ENCODE measurements around the gene CMKLR1.

CMKLR1 gene, protein sequence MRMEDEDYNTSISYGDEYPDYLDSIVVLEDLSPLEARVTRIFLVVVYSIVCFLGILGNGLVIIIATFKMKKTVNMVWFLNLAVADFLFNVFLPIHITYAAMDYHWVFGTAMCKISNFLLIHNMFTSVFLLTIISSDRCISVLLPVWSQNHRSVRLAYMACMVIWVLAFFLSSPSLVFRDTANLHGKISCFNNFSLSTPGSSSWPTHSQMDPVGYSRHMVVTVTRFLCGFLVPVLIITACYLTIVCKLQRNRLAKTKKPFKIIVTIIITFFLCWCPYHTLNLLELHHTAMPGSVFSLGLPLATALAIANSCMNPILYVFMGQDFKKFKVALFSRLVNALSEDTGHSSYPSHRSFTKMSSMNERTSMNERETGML

GRCh38 chr12:108338915-108339657 lies at the start of gene CMKLR1:
Gene CMKLR1, minus strand, starts transcription at chr12:108339311. Its CDS starts 45,720 bp downstream, at chr12:108293591.
- DNase-seq (ENCODE audit: low read depth in 2 of 2): peak in 1 of 2 donors; percentile 2

DNA sequence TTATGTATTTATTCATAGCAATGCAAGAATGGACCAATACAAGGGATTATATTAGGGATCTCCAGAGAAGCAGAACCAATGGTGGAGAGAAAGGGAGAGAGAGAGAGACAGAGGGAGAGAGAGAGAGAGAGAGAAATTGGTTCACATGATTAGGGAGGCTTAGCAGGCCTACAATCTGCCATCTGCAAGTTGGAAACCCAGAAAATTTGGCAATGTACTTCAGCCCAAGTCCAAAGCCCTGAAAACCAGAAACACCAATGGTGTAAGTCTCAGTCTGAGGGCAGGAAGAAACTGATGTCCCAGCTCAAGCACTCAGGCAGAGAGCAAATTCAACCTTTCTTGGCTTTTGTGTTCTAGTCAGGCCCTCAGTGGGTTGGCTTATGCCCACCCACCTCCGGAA lies 48.7 kb upstream of the CMKLR1 start:
- no peak for DNase-seq (ENCODE audit: low read depth in 2 of 2)

DNA sequence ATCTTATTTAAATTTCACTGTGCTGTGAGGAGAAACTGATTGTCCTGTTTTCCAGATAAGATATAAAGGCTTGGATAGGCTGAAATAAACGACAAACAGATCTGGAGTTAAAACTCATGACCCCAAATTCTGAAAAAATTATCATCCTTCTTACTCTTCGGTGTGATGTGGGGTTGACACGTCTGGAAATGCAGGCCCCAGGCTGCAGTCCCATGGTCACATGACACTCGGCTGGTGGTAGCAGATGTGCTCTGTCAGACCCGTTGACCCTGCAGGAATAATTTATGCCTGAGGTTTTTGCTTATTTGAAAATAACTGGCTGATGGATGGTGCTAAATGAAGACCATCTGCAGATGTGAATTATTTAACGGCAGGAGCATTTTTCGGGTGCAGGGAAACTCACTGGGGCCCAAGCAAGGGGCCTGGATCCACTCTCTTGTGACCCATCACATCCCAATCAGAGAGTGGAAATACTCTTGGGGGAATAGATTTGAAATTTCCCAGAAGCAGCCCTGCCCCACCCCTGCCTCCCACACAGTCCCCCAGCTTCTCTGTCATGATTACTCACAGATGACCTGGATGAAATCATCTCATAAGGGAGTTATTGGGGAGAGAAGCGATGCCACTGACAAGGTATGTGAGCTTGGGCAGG lies 47.7 kb upstream of the CMKLR1 start:
- DNase-seq (ENCODE audit: low read depth in 2 of 2): no peak

GRCh38 chr12:108382437-108382801 lies 43.3 kb upstream of the CMKLR1 start:
- no peak for DNase-seq (ENCODE audit: low read depth in 2 of 2)

GRCh38 chr12:108381787-108382436 lies 42.8 kb upstream of the CMKLR1 start:
- DNase-seq (ENCODE audit: low read depth in 2 of 2): no peak

DNA sequence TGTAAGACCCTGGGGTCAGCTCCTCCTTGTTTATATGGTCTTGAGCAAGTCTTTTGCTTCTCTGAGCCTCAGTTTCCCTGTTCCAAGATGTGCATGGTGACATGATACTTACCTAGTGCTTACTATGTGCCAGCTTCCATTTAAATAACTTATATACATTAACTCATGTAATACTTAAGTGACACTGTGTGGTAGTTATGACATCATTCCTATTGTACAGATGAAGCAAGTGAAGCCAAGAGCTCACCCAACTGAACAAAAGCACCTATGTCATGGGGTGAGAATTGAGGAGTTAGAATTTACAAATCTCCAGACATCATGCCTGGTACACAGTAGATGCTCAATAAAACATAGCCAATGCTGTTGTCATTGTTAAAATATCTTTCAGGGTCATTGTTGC lies 41.3 kb upstream of the CMKLR1 start:
- DNase-seq (ENCODE audit: low read depth in 2 of 2): no peak

DNA sequence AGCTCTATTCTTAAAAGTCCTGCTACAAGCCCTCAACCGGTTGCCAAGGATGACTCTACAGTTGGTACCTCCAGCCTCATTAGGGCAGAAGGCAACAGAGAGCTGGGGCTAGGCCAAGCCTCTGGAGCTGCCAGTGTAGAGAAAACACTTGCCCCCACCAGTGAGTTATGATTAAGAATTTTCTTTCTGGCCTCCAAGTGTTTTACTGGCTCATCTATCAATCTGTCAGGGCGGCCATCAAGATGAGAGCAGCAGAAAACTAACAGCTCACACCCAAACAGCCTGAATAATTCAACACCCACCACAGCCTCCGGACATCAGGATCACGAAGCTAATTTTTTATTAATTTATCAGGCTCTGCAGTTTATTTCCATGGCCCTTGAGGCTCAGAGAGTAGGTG lies 40.7 kb upstream of the CMKLR1 start:
- no peak for DNase-seq (ENCODE audit: low read depth in 2 of 2)

DNA sequence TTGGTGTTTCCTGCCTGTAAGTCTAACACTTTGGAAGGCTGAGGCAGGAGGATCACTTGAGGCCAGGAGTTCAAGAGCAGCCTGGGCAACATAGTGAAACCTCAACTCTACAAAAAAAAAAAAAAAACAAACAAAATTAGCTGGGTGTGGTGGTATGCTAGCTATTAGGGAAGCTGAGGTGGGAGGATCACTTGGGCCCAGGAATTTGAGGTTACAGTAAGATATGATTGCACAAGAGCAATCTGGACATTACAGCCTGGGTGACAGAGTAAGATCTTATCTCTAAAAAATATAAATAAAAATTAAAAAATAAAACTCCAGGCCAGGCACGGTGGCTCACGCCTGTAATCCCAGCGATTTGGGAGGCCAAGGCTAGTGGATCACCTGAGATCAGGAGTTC lies 39.8 kb upstream of the CMKLR1 start:
- no peak for DNase-seq (ENCODE audit: low read depth in 2 of 2)

DNA sequence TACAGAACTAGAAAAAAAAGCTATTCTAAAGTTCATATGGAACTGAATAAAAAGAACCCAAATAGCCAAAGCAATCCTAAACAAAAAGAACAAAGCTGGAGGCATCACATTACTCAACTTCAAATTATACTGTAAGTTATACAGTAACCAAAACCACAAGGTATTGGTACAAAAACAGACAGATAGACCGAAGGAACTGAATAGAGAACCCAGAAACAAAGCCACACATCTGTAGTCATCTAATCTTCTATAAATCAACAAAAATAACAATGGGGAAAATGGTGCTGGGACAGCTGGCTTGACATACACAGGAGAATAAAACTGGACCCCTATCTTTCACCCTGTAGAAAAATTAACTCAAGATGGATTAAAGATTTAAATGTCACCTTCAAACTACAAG lies 38.1 kb upstream of the CMKLR1 start:
- DNase-seq (ENCODE audit: low read depth in 2 of 2): no peak

DNA sequence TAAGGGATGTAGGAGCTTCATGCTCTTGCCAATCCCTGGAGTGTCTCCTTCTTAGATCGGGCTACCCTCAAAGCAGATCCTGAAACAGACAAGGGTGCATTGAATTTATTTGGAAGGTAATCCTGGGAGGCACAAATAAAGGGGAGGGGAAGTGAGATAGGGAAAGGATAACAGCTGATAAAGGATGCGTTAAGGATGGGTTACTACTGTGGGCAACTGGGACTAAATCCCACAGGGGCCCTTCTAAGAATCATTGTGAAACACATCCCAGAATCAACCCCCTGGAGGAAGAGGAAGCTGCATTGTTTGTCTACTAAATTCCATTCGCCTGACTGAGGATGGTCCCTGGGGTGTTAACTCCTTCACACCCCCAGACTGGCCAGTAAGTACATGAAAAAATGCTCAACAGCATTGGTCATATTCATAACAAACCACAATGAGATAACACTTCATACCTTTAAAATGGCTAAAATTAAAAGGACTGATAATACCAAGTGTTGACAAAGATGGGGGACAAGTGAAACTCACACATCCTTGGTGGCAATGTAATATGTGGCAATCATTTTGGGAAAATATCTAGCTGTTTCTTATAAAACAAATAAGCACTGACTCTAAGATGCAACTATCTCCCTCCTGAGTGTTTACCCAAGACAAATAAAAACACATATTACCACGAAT lies 37.0 kb upstream of the CMKLR1 start:
- no peak for DNase-seq (ENCODE audit: low read depth in 2 of 2)

DNA sequence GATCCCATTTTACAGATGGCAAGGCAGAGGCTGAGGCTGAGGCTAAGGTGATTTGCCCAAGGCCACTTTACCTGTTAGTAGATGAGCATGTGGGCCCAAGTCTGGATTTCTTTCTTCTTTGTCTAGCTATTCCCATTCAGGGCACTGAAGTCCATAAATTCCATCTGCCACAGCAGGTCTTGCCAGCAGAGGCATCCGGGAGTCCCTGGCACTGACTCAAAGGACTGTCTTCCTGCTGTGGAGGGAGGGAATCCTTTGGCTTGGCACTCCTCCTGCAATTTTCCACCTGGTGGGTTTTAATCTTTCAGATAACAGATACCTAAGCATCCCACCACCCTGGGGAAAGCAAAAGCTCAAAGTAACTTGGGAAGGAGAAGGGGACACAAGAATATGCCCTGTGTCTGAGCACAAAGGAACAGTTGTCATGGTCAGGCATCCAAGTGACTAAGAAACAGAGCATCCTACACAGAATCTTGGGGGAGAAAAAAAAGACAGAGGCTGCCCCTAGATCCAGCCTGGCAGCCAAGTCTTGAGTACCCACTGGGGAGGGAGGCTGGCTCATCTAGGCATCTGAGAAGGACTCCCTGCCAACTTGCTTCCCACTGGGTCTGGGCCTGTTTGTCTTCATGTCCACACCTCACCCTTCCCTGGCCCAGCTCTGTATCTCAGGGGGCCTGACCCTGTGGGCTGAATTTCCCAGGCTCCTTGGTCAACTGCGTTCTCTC lies 35.6 kb upstream of the CMKLR1 start:
- no peak for DNase-seq (ENCODE audit: low read depth in 2 of 2)

- no peak for DNase-seq (ENCODE audit: low read depth in 2 of 2)
These were observed 34.0 kb upstream of the CMKLR1 start for GRCh38 chr12:108373111-108373510.

DNA sequence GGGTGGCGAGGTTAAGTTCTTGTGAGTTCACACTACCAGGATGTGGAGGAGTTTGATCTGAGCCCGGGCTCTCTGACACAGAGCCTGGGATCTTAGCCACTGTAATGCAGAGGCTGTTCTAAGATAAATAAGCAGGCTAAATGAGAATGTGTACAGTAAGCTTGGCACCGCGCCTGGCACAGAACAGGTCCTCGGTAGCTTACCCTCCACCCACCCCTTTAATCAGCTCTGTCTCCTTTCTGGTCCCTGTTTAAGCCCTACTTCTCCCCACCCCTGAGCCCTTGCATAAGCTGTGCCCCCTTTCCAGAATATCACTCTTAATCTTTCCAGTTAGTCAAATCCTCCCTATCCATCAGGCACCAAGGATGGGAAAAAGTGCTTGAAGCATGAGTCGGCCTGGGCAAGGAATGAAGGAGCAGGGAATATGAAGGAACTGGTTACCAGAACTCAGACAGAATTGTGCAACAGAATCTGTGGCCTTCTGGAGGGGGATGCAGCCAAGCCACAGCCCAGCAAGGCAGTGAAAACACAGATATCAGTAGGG lies 32.8 kb upstream of the CMKLR1 start:
- DNase-seq (ENCODE audit: low read depth in 2 of 2): no peak

DNA sequence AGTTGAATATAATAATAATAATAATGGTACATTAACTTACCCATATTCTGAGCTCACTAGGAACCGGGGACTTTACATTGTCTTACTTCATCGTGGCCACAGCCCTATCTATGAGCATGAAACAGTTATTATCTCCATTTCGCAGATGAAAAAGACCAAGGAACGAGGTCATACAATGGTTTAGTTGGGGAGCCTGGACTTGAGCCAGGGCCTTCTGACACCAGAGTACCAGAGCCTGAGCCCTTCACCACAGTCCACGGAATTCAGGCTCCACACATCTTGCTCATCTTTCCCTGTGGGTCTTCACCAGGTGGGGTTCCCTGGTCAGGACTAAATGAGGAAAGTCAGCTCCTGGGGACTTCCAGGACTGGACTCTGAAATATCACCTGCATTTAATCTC lies 31.3 kb upstream of the CMKLR1 start:
- DNase-seq (ENCODE audit: low read depth in 2 of 2): no peak

GRCh38 chr12:108369736-108370396 lies 30.8 kb upstream of the CMKLR1 start:
- no peak for DNase-seq (ENCODE audit: low read depth in 2 of 2)

DNA sequence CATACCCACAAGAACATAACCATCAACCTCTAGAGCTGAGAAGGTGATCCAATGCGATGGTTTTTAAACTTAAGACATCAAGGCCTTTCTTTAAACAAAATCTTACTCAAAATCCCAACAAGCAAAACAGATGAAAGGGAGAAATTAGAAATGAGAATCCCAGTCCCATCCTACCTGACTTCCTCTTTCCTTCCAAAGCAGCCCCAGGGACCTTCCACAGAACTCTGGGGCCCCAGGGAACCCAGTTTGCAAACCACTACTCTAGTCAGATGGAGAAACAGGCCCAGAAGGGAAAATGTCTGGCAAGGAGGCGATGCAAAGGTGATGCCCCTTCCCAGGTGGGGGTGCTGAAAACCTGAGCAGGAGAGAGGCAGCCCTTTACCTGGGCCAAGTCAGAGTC lies 29.0 kb upstream of the CMKLR1 start:
- DNase-seq (ENCODE audit: low read depth in 2 of 2): no peak

DNA sequence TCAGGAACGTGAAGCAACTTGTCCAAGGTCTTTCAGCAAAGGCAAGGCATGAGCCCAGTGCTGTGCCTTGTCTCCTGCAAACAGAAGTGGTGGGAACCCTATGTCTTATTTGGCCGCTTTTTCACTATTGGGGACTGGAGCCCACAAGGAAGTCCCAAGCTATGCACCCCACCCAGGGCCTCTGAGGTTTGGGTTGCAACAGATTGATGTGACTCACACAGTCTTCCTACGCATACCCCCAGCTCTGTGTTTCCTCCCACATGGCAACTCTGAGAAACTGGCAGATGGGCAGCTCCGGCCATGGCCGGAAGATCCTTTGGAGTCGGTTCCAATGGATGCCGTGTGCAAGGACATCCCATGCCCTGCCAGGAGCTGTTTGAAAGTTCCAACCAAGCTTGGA lies 28.3 kb upstream of the CMKLR1 start:
- DNase-seq (ENCODE audit: low read depth in 2 of 2): no peak

DNA sequence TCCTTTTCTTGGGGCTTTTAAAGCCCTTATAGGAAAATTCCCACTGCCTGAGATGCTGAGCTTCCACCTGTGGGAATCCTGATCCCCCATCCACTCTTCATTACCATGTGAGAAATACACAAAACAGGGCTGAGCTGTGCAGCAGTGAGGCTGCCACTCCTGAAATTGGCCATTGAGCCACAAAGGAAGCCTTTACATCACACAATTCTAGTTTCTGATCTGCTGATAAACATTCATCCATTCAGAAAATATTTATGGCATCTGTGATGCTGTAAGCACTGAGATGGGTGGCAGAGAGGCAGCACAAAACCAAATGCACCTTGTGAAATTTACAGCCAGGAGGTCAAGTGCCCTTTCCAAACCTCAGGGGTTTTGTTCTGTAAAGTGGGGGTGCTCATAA lies 26.2 kb upstream of the CMKLR1 start:
- no peak for DNase-seq (ENCODE audit: low read depth in 2 of 2)

- no peak for DNase-seq (ENCODE audit: low read depth in 2 of 2)
These were observed 25.8 kb upstream of the CMKLR1 start for GRCh38 chr12:108364879-108365278.

GRCh38 chr12:108363565-108363964 lies 24.5 kb upstream of the CMKLR1 start:
- no peak for DNase-seq (ENCODE audit: low read depth in 2 of 2)

All from stimulated activated CD8-positive, alpha-beta memory T cell treated with anti-CD3 and anti-CD28 coated beads, Interleukin-7, amount 100 ng/mL, for 4 hours (primary cell).